ENCODE measurements around the gene SUSD1. TPM values are rescaled to one million over a fixed set of nuclear protein-coding genes. Genes with fewer than 3 reads are reported as not detected.

SUSD1 gene
- total RNA-seq, 1 experiment from 2014 or later: 7.4 TPM

GRCh38 chr9:112021742-112022141, 153.4 kb downstream of the SUSD1 start:
- POLR2A ChIA-PET (ENCODE audit: unreplicated experiment): interaction anchor here (0.6 kb wide), 1 partner anchor 9 kb away, joined by 4 read pairs; no protein-coding TSS in a partner anchor
- Histone ChIP-seq H3K79me2 (ENCODE audit: low read length) (no peaks in the 10 kb centered on the region), H3K27ac (ENCODE audit: low read length) (peak overlapping the region; percentile 95)

GRCh38 chr9:112020680-112021596, 154.2 kb downstream of the SUSD1 start:
- Histone ChIP-seq H3K79me2 (ENCODE audit: low read length) (no peaks in the 10 kb centered on the region), H3K9ac (ENCODE audit: low read length) (peak overlapping the region; percentile 72), H3F3A (ENCODE audit: low read length, unreplicated experiment) (no peaks in the 10 kb centered on the region), H4K20me1 (ENCODE audit: low read length) (no peaks in the 10 kb centered on the region), H3K9me3 (ENCODE audit: low read length) (no peaks in the 10 kb centered on the region), H3K4me2 (ENCODE audit: low read length) (peak overlapping the region; percentile 42), H3K36me3 (ENCODE audit: low read depth, low read length) (no peaks in the 10 kb centered on the region), H3K4me3 (ENCODE audit: low read length) (no peak overlapping the region), H2AFZ (ENCODE audit: low read length) (no peak overlapping the region), H3K27ac (ENCODE audit: low read length) (peak overlapping the region; percentile 95), H3K4me1 (ENCODE audit: insufficient read depth, low read length) (peaks cover 23% of the 10 kb centered on the region), H3K27me3 (ENCODE audit: low read length) (no peaks in the 10 kb centered on the region), H3K9me2 (replicated peaks; ENCODE audit: low read length) (no peaks in the 10 kb centered on the region)
- intact Hi-C loops (cut with micrococcal nuclease): loop anchor here (2.0 to 5.0 kb wide), 3 partner anchors 46 to 194 kb away; partner anchors contain the start of gene UGCG
- peak; percentile 90 for ATAC-seq
- ChIA-PET CTCF (interaction anchor here (0.8 kb wide), 1 partner anchor 16 kb away, joined by 3 read pairs; no protein-coding TSS in a partner anchor), POLR2A (ENCODE audit: unreplicated experiment) (no interaction called here)
- DNase-seq: peak; percentile 89
- TF ChIP-seq EZH2 (IDR thresholded peaks at IDR 0.05; ENCODE audit: low read length, unreplicated experiment) (no peak), CTCF (conservative IDR thresholded peaks at IDR 0.05; ENCODE audit: low read depth, low read length) (no peak), EZH2phosphoT487 (IDR thresholded peaks at IDR 0.05; ENCODE audit: borderline replicate concordance, low read length) (no peak)
- no TSS peak for BruUV-seq (replicated peaks)

More at GRCh38 chr9:112021742-112022141, 153.4 kb downstream of the SUSD1 start:
- Histone ChIP-seq H2AFZ (ENCODE audit: low read length) (peak overlapping the region; percentile 59), H3K27me3 (ENCODE audit: low read length) (no peaks in the 10 kb centered on the region), H3F3A (ENCODE audit: low read length, unreplicated experiment) (no peaks in the 10 kb centered on the region), H3K9me2 (replicated peaks; ENCODE audit: low read length) (no peaks in the 10 kb centered on the region), H3K4me3 (ENCODE audit: low read length) (no peak overlapping the region), H3K36me3 (ENCODE audit: low read depth, low read length) (no peaks in the 10 kb centered on the region), H4K20me1 (ENCODE audit: low read length) (no peaks in the 10 kb centered on the region), H3K4me1 (ENCODE audit: insufficient read depth, low read length) (peaks cover 23% of the 10 kb centered on the region), H3K9ac (ENCODE audit: low read length) (peak overlapping the region; percentile 68), H3K4me2 (ENCODE audit: low read length) (peak overlapping the region; percentile 30), H3K9me3 (ENCODE audit: low read length) (no peaks in the 10 kb centered on the region)
- TF ChIP-seq EZH2phosphoT487 (IDR thresholded peaks at IDR 0.05; ENCODE audit: borderline replicate concordance, low read length) (no peak), CTCF (conservative IDR thresholded peaks at IDR 0.05; ENCODE audit: low read depth, low read length) (no peak), EZH2 (IDR thresholded peaks at IDR 0.05; ENCODE audit: low read length, unreplicated experiment) (no peak)
- intact Hi-C loops (cut with micrococcal nuclease): loop anchor here (2.0 to 5.0 kb wide), 4 partner anchors 46 to 261 kb away; partner anchors contain the start of gene UGCG
- no peak for DNase-seq
- no TSS peak for BruUV-seq (replicated peaks)
- CTCF ChIA-PET: interaction anchor here (0.6 to 1.0 kb wide), 3 partner anchors 17 to 137 kb away, joined by 3 to 8 read pairs (median 6); no protein-coding TSS in a partner anchor
- no peak for ATAC-seq

All from PC-3 (cell line).